Coronary artery (tissue), 2 donors: ENCODE results near the gene GPC6.

Source experiments
- DNase-seq: peaks from one replicate; pipeline ENCODE4 v3.0.0-alpha.2; 2017; ENCODE audit warnings: low spot score
- H3K27ac ChIP-seq, 2 donors: fragments of 200-600 bp; sonication (generic); one replicate each; pipeline ENCODE4 v1.5.1; 2016 to 2019
- H3K4me3 ChIP-seq: fragments of 200-600 bp; sonication (generic); 2 replicates; pipeline ENCODE4 v1.5.1; 2016; ENCODE audit warnings: mild to moderate bottlenecking, moderate library complexity
- CTCF ChIP-seq: fragments of 200-600 bp; sonication (generic); IDR thresholded peaks from one replicate; pipeline ENCODE4 v1.5.1; 2019; ENCODE audit warnings: antibody characterized with exemption

The GPC6 gene

GRCh38 chr13:94263038-94263437, 1036.4 kb downstream of the GPC6 start:
- no peak for DNase-seq
- Histone ChIP-seq H3K4me3 (no peak overlapping the region), H3K27ac (no peak overlapping the region)
- TF ChIP-seq CTCF, result no peak

- no peak for TF ChIP-seq CTCF
- Histone ChIP-seq H3K4me3 (no peak overlapping the region), H3K27ac (no peak overlapping the region)
- no peak for DNase-seq
Observed at GRCh38 chr13:94267581-94268366, 1041.2 kb downstream of the GPC6 start.

- no peak for DNase-seq
- H3K27ac ChIP-seq, result no peak overlapping the region
- TF ChIP-seq CTCF, result no peak
- H3K4me3 ChIP-seq, result no peak overlapping the region
Observed at GRCh38 chr13:94268661-94269060, 1042.1 kb downstream of the GPC6 start.

- no peak for DNase-seq
- H3K4me3 ChIP-seq, result no peak overlapping the region
- no peak overlapping the region for H3K27ac ChIP-seq
- TF ChIP-seq CTCF, result no peak
Observed at GRCh38 chr13:94269557-94269956, 1043.0 kb downstream of the GPC6 start.

- no peak overlapping the region for H3K27ac ChIP-seq
- no peak for DNase-seq
- no peak overlapping the region for H3K4me3 ChIP-seq
- no peak for TF ChIP-seq CTCF
Observed at GRCh38 chr13:94270556-94270955, 1043.9 kb downstream of the GPC6 start.

GRCh38 chr13:94272038-94272437, 1045.4 kb downstream of the GPC6 start:
- TF ChIP-seq CTCF, result no peak
- no peak for DNase-seq
- H3K27ac ChIP-seq, result no peak overlapping the region
- H3K4me3 ChIP-seq, result no peak overlapping the region

GRCh38 chr13:94280349-94280748, 1053.7 kb downstream of the GPC6 start:
- Histone ChIP-seq H3K27ac (no peak overlapping the region), H3K4me3 (no peak overlapping the region)
- no peak for TF ChIP-seq CTCF
- no peak for DNase-seq
